Stimulated activated CD4-positive, alpha-beta T cell treated with anti-CD3 and anti-CD28 coated beads, Interleukin-4, amount 100 ng/mL, for 24 hours (primary cell): ENCODE data around the gene TMOD4.

Experiments used
- DNase-seq: peaks from one replicate; pipeline ENCODE4 v3.0.0-alpha.2; 2020

The TMOD4 gene

GRCh38 chr1:151142411-151143056, 33.2 kb downstream of the TMOD4 start:
- DNase-seq, result no peak

- no peak for DNase-seq
These were observed 38.0 kb downstream of the TMOD4 start for GRCh38 chr1:151137789-151138188.

GRCh38 chr1:151135433-151136385, 40.1 kb downstream of the TMOD4 start:
- DNase-seq, result no peak

GRCh38 chr1:151134991-151135390, 40.8 kb downstream of the TMOD4 start:
- DNase-seq, result no peak

- no peak for DNase-seq
These were observed 41.4 kb downstream of the TMOD4 start for GRCh38 chr1:151134396-151134795.

DNA sequence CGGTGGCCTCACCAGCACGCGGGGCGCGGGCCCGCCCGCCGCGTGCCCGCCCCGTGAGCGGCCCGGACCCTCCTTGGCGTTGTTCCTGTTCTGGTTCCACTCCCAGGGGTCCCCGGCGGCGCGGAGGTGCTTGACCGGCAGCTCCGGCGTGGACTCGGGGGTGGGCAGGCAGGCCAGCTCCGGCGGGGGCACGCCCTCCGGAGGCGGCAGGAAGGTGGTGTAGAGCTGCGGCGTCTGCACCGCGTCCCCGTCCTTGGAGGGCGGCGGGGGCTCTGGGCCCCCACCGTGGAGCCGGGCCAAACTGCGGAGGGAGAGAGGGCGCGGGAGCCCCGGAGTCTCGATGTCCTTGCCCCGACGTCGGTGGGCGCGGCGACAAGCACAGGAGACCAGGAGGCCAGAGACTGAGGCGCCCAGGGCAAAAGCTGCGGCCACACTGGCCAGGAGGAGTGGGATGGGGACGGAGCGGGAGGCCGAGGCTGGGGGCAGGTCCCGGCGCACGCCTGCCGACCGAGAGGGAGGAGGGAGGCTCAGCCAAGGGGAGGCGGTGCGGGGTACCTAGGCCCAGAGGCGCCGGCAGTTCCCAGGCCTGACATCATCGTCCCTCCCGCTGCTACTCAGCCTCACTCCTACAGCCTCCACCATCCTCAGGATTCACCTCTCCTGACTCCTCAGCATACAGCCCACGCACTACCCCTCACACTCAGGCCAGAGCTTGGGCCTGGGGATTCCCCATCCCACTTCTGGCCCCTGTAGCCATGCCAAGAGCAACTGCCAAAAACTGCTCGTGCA, 42.6 kb downstream of the TMOD4 start:
- DNase-seq, result no peak

DNA sequence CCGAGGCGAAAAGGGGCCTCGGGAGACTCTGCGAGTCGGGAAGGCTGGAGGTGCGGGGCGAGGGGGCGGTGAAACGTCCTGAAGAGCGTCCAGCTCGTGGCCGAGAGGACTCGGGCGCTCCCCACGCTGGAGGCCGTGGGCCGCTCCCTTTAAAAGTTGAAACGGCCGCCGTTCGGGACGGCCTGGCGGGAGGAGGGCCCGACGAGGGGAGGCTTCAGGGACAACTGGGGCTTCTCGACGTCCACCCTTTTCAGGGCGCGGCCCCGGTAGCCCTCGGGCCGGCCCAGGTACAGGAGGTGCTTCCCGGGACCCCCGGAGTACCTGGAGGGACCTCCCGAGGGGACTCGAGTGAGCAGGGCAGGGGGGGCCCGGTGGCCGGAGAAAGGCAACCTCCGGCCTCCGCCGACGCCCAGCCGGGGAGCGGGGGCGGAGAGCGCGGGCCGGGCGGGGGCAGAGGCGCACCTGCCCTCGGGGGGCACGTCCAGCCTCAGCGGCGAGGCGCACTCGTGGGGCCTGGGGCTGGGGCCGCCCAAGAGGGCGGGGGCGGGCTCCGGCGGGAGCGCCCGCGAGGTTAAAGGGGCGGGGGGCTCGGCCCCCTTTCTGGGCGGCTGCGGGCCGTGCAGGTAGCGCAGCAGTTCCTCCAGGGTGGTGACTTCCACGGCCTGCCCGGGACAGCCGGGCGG, 43.3 kb downstream of the TMOD4 start:
- no peak for DNase-seq

- DNase-seq, result no peak
These were observed 44.0 kb downstream of the TMOD4 start for GRCh38 chr1:151131701-151132334.

GRCh38 chr1:151130987-151131586, 44.7 kb downstream of the TMOD4 start:
- DNase-seq, result peak; percentile 88

DNA sequence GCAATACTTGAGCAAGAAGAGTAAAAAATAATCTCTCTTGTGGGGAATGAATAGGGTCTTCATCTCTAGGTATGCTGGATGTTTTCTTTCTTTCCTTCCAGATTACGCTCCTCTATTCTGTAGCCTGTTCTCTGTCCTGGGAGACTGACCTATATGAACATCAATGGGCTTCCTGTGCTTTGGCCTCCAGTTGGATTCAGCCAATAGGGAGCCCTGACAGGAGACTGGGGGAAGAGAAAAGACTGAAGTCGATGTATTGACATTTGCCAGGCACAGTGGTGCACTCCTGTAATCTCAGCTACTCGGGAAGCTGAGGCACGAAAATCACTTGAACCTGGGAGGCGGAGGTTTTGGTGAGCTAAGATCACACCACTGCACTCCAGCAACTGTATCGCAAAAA, 47.0 kb downstream of the TMOD4 start:
- no peak for DNase-seq

DNA sequence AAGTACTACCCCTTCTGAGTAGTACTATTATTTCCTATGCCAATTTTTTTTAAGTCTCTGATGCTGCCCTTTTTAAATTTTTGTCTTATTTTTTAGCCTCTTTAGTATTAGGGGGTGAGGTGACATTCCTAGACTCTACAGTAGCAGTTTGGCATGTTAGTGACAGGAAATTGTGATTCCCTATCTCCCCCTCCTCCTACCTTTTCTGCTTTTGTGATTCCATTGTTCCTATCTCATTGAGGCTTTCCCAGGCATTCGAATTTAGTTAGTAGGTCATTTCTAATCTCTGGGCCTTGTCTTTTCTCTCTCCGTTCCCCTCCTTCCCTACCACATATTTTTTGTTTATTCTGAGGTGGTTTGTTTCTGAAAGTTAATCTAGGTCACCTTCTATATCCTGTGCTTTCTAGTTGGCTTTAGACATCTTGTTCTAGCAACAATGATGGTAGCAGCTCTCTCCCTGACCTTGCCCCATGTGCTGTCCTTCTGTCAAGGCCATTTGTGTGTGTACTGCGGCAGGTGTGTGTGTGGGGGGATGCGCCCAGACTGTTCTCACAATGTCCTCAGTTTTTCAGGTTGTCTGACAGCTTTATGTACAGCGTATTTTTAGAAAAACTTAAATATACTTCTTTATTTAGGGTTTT, 50.9 kb downstream of the TMOD4 start:
- no peak for DNase-seq
